SK-N-SH treated with all-trans-retinoic acid at 6 μM for 48 hours (cell line): ENCODE measurements around the gene KCTD1.

ENCODE experiments used
- ATAC-seq: fragments of 200-7000 bp; cut with Tn5 transposase; 3 replicates; pipeline ENCODE4 v1.9.1; 2020; ENCODE audit warnings: mild to moderate bottlenecking, moderate library complexity
- ARNTL ChIP-seq: fragments of 450-650 bp; formaldehyde crosslinking; IDR thresholded peaks from 2 replicates; pipeline ENCODE4 v1.5.0; 2020; ENCODE audit warnings: low read depth, mild to moderate bottlenecking, moderate library complexity, borderline replicate concordance
- BACH2 ChIP-seq: fragments of 250-450 bp; sonication (Bioruptor Pico); IDR thresholded peaks from 2 replicates; pipeline ENCODE4 v1.9.0; 2021; ENCODE audit warnings: mild to moderate bottlenecking, borderline replicate concordance
- CSDC2 ChIP-seq: fragments of 250-450 bp; sonication (Bioruptor Pico); IDR thresholded peaks from 2 replicates; pipeline ENCODE4 v1.5.0; 2020; ENCODE audit warnings: mild to moderate bottlenecking, moderate library complexity
- CSRNP3 ChIP-seq: fragments of 250-450 bp; sonication (Bioruptor Pico); IDR thresholded peaks from 2 replicates; pipeline ENCODE4 v1.5.1; 2021; ENCODE audit warnings: mild to moderate bottlenecking, moderate library complexity
- ESRRG ChIP-seq: fragments of 250-450 bp; sonication (Bioruptor Pico); IDR thresholded peaks from 2 replicates; pipeline ENCODE4 v1.6.1; 2021; ENCODE audit warnings: mild to moderate bottlenecking
- GLIS3 ChIP-seq: fragments of 250-450 bp; sonication (Bioruptor Pico); IDR thresholded peaks from 2 replicates; pipeline ENCODE4 v1.5.0; 2020; ENCODE audit warnings: mild to moderate bottlenecking, moderate library complexity
- ISL1 ChIP-seq: fragments of 250-450 bp; sonication (Bioruptor Pico); IDR thresholded peaks from 2 replicates; pipeline ENCODE4 v2.1.2; 2022; ENCODE audit warnings: mild to moderate bottlenecking, moderate library complexity
- OSR1 ChIP-seq: fragments of 250-450 bp; sonication (Bioruptor Pico); IDR thresholded peaks from 2 replicates; pipeline ENCODE4 v1.8.0; 2022; ENCODE audit warnings: moderate library complexity, mild to moderate bottlenecking, inconsistent platforms
- PPARA ChIP-seq: fragments of 250-450 bp; sonication (Bioruptor Pico); IDR thresholded peaks from 2 replicates; pipeline ENCODE4 v1.5.0; 2020; ENCODE audit warnings: mild to moderate bottlenecking, borderline replicate concordance
- RARB ChIP-seq: fragments of 250-450 bp; sonication (Bioruptor Pico); IDR thresholded peaks from 2 replicates; pipeline ENCODE4 v1.8.0; 2021; ENCODE audit warnings: mild to moderate bottlenecking, moderate library complexity
- SNAI2 ChIP-seq: fragments of 250-450 bp; sonication (Bioruptor Pico); IDR thresholded peaks from 2 replicates; pipeline ENCODE4 v1.5.0; 2020; ENCODE audit warnings: mild to moderate bottlenecking, moderate library complexity
- TCF4 ChIP-seq: fragments of 250-450 bp; sonication (Bioruptor Pico); IDR thresholded peaks from 2 replicates; pipeline ENCODE4 v1.8.0; 2021; ENCODE audit warnings: mild to moderate bottlenecking, moderate library complexity, borderline replicate concordance
- TOX ChIP-seq: fragments of 250-450 bp; sonication (Bioruptor Pico); IDR thresholded peaks from 2 replicates; pipeline ENCODE4 v1.8.0; 2021; ENCODE audit warnings: mild to moderate bottlenecking, moderate library complexity, borderline replicate concordance
- TSHZ2 ChIP-seq: fragments of 250-450 bp; sonication (Bioruptor Pico); IDR thresholded peaks from 2 replicates; pipeline ENCODE4 v1.5.0; 2020; ENCODE audit warnings: mild to moderate bottlenecking, moderate library complexity
- ZFP3 ChIP-seq: fragments of 250-450 bp; sonication (Bioruptor Pico); IDR thresholded peaks from 2 replicates; pipeline ENCODE4 v1.5.0; 2020; ENCODE audit warnings: mild to moderate bottlenecking, moderate library complexity
- ZFP30 ChIP-seq: fragments of 450-650 bp; formaldehyde crosslinking; IDR thresholded peaks from 2 replicates; pipeline ENCODE4 v1.5.0; 2022; ENCODE audit warnings: mild to moderate bottlenecking, moderate library complexity
- ZNF565 ChIP-seq: fragments of 450-650 bp; formaldehyde crosslinking; conservative IDR thresholded peaks from 2 replicates; pipeline ENCODE4 v1.5.0; 2020; ENCODE audit warnings: low read depth, mild to moderate bottlenecking, moderate library complexity
- ZNF70 ChIP-seq: fragments of 450-650 bp; formaldehyde crosslinking; IDR thresholded peaks from 2 replicates; pipeline ENCODE4 v1.5.0; 2020; ENCODE audit warnings: mild to moderate bottlenecking, moderate library complexity
- ZNF8 ChIP-seq: fragments of 450-650 bp; formaldehyde crosslinking; IDR thresholded peaks from 2 replicates; pipeline ENCODE4 v1.5.0; 2020; ENCODE audit warnings: mild to moderate bottlenecking, moderate library complexity
- TF ChIP-seq, protein P1 (sequence below): fragments of 250-450 bp; sonication (Bioruptor Pico); IDR thresholded peaks from 2 replicates; pipeline ENCODE4 v1.5.1; 2020; ENCODE audit warnings: low read depth, mild to moderate bottlenecking, moderate library complexity
- TF ChIP-seq, protein P2 (sequence below): fragments of 250-450 bp; sonication (Bioruptor Pico); IDR thresholded peaks from 2 replicates; pipeline ENCODE4 v1.8.0; 2021; ENCODE audit warnings: low read depth, mild to moderate bottlenecking, moderate library complexity, borderline replicate concordance

Gene KCTD1

DNA sequence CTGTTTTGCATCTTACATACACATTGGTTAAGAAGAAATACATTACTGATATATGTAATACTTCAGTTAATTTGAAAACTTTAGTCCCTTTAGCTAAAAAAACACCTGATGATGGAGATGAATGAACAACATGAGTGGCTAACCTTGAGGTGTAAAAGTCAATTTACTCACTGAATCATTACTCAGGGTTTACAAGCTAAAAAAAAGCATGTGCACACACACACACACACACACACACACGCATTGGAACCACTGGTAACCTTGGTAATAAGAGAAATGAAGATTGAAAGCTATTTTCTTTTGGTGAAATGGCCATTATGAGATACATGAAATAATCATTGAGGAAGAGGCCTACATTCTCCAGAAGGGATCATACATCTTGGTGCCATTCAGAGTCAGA is 51.8 kb downstream of the KCTD1 start (continued):
- TF ChIP-seq, protein P1, sequence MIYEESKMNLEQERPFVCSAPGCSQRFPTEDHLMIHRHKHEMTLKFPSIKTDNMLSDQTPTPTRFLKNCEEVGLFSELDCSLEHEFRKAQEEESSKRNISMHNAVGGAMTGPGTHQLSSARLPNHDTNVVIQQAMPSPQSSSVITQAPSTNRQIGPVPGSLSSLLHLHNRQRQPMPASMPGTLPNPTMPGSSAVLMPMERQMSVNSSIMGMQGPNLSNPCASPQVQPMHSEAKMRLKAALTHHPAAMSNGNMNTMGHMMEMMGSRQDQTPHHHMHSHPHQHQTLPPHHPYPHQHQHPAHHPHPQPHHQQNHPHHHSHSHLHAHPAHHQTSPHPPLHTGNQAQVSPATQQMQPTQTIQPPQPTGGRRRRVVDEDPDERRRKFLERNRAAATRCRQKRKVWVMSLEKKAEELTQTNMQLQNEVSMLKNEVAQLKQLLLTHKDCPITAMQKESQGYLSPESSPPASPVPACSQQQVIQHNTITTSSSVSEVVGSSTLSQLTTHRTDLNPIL (CRISPR knock-in tag), result no peak
- TF ChIP-seq PPARA (CRISPR knock-in tag), result no peak

GRCh38 chr18:26495287-26495686 is 53.1 kb downstream of the KCTD1 start:
- ATAC-seq, result no peak
- TF ChIP-seq ZNF70 (CRISPR knock-in tag), result no peak
- no peak for TF ChIP-seq BACH2 (CRISPR knock-in tag)
- TF ChIP-seq CSDC2 (CRISPR knock-in tag), result no peak
- TF ChIP-seq ZFP3 (CRISPR knock-in tag), result no peak
- no peak for TF ChIP-seq ISL1 (CRISPR knock-in tag)
- no peak for TF ChIP-seq CSRNP3
- TF ChIP-seq, protein P2, sequence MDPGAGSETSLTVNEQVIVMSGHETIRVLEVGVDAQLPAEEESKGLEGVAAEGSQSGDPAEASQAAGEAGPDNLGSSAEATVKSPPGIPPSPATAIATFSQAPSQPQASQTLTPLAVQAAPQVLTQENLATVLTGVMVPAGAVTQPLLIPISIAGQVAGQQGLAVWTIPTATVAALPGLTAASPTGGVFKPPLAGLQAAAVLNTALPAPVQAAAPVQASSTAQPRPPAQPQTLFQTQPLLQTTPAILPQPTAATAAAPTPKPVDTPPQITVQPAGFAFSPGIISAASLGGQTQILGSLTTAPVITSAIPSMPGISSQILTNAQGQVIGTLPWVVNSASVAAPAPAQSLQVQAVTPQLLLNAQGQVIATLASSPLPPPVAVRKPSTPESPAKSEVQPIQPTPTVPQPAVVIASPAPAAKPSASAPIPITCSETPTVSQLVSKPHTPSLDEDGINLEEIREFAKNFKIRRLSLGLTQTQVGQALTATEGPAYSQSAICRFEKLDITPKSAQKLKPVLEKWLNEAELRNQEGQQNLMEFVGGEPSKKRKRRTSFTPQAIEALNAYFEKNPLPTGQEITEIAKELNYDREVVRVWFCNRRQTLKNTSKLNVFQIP, result no peak
- no peak for TF ChIP-seq GLIS3
- no peak for TF ChIP-seq TCF4 (CRISPR knock-in tag)
- TF ChIP-seq RARB, result no peak
- no peak for TF ChIP-seq ESRRG (CRISPR knock-in tag)
- TF ChIP-seq PPARA (CRISPR knock-in tag), result no peak
- no peak for TF ChIP-seq TOX (CRISPR knock-in tag)
- no peak for TF ChIP-seq ZNF8 (CRISPR knock-in tag)
- TF ChIP-seq ARNTL (CRISPR knock-in tag), result no peak
- TF ChIP-seq, protein P1 (CRISPR knock-in tag), result no peak

GRCh38 chr18:26493021-26493420 is 55.3 kb downstream of the KCTD1 start:
- no peak for ATAC-seq
- TF ChIP-seq BACH2 (CRISPR knock-in tag) (no peak), CSDC2 (CRISPR knock-in tag) (no peak), GLIS3 (no peak), TOX (CRISPR knock-in tag) (no peak)
- TF ChIP-seq, protein P2, result no peak

DNA sequence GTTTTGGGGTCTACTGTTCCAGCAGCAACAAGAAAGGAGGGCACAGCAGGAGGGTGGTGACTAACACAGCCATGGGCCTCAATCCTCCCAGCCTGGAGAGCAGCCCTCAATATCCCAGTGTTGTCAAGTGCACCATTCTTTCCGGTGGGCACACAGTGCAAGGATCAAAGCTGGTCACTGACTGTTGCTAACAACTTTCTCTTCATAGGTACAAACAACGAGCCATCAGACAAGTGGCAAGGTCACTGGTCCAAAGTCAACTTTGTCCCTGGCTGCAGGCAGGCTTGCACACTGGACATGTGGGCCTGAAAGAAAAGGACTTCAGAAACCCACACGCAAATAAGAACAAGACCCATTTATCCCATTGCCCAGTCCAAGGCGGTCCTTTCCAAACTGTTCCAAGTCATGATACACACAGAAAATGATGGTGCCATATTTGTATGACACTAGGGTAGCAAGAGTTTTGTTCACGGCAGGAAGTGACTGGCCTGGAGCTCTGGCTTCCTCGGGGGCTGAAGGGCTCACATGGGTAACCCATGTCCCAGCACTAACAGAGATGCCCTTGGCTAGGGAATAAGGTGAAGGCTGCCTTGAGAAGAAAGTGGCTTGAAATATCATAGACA is 57.0 kb downstream of the KCTD1 start:
- no peak for ATAC-seq
- TF ChIP-seq ZFP30 (CRISPR knock-in tag) (no peak), ESRRG (CRISPR knock-in tag) (no peak), ISL1 (CRISPR knock-in tag) (no peak), OSR1 (CRISPR knock-in tag) (no peak), ARNTL (CRISPR knock-in tag) (no peak), PPARA (CRISPR knock-in tag) (no peak), ZNF565 (CRISPR knock-in tag) (no peak), SNAI2 (no peak), TSHZ2 (CRISPR knock-in tag) (no peak), TOX (CRISPR knock-in tag) (no peak)
- TF ChIP-seq, protein P2, result no peak
- TF ChIP-seq, protein P1 (CRISPR knock-in tag), result no peak
